Inferior parietal cortex (tissue), 1 donor: Measurements from ENCODE around the gene STON2.

Experiments
- DNase-seq: peaks from one replicate; pipeline ENCODE4 v3.0.0-alpha.2; 2016; ENCODE audit errors: extremely low spot score

Gene STON2

DNA sequence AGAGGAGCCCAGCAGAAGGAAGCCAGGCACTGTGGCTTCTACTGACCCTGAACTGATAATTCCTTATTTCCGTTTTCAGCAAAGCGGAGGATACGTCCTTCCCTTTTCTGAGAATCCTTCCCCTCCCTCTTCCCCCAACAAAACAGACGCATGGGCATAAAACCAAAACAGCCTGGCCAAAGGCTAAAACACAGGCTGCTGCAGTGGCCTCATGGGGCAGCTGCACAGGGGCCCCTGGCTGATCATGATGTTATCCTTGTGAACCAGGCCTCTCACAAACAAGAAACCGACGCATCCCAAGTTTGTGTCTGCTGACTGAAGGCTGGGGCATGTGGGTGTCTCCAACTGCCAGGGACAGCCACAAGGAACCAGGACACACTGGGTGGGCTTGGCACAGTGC is 23.4 kb upstream of the STON2 start:
- no peak for DNase-seq

DNA sequence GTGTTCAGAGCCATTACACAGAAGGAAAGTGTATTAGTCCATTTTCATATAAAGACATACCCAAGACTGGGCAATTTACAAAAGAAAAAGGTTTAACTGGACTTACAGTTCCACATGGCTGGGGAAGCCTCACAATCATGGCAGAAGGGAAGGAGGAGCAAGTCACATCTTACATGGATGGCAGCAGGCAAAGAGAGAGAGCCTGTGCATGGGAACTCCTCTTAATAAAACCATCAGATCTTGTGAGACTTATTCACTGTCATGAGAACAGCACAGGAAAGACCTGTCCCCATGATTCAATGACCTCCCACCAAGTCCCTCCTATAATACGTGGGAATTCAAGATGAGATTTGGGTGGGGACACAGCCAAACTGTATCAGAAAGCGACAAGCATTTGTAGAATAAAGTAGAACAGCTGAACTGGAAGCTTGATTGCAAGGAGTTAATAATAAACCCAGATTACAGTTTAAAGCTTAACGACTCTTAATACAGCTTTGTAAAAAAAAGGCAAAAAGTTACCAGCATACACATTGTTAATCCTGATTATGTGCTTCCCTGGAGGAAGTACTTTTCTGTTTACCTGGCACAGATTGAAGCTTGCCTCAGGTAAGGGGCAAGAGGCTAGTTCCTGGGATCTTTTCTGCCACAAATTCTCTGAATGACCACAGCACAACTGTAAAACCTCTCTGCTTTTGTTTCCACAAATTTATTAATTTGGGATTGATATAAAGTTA is 18.1 kb upstream of the STON2 start:
- DNase-seq: no peak

- DNase-seq: no peak
Measured at GRCh38 chr14:81416981-81417380, 16.9 kb upstream of the STON2 start.

DNA sequence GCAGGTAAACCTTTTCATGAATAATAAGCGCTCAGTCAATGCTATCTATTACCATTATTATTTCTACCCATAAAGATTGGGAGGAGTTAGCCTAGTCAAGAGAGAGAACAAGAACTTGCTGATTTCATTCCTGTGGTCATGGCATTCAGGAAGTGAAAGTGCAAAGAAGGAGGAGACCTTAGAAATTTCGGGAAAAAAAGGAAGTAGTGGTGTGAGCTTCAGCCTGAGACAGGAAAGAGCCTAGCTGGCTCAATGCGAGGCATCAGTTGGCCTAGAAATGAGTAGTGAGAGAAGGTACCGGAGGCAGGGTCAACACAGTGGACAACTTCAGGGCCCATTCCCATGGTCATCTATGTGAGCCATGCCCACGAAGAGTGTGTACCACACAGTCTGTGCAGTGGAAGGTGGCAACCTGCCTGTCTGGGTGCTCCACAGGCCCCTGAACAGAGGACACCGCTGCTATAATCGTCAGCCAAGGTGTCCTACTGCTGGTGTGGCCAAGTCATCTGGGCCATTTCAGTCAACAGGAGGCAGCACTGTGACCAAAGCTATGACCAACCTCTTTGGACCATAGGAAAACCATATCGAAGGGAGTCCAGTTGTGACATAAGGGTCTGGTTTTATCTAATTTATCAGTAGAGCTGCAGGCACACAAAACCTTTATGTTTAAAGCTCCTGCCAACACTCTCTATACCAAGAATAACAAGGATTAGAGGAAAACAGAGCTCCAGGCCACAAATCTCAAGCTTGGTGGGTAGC is 16.2 kb upstream of the STON2 start:
- DNase-seq: no peak

GRCh38 chr14:81415781-81416180 is 15.7 kb upstream of the STON2 start:
- no peak for DNase-seq

- DNase-seq: no peak
Measured at GRCh38 chr14:81414123-81414522, 14.0 kb upstream of the STON2 start.

DNA sequence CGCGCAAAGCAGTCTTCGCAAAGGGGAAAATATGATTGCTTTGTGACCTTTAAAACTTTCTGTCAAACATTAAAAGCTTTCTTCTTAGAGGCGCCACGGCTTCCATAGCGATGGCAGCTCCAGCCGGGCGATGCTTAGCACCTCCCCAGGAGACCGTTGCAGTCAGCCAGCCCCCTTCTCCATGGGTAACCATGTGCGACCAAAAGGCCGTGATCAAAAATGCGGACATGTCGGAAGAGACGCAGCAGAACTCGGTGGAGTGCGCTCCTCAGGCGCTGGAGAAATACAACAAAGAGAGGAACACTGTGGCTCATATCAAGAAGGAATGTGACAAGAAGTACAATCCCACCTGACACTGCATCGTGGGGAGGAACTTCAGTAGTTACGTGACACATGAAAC is 12.7 kb upstream of the STON2 start:
- DNase-seq: no peak

DNA sequence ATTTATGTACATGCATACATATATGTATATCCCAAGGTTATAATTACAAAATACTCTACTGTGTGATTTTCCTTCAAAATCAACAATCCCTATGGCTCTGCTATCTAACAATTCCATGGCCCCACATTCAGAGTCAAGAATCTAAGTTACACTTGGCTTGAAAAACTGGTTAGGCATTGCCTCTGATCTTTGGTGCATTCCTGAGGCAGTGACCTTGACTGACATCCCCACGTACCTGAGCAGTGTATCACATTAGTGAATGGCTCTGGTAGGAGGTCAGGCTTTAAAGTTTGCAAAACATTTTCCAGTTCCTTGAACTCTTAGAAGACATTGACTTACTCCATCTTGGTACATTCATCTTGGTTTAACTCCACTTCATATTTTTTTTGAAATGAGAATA is 8.5 kb upstream of the STON2 start:
- DNase-seq: no peak

GRCh38 chr14:81406863-81407262 is 6.7 kb upstream of the STON2 start:
- DNase-seq: no peak

- DNase-seq: no peak
Measured at GRCh38 chr14:81402123-81402495, 2.0 kb upstream of the STON2 start.

DNA sequence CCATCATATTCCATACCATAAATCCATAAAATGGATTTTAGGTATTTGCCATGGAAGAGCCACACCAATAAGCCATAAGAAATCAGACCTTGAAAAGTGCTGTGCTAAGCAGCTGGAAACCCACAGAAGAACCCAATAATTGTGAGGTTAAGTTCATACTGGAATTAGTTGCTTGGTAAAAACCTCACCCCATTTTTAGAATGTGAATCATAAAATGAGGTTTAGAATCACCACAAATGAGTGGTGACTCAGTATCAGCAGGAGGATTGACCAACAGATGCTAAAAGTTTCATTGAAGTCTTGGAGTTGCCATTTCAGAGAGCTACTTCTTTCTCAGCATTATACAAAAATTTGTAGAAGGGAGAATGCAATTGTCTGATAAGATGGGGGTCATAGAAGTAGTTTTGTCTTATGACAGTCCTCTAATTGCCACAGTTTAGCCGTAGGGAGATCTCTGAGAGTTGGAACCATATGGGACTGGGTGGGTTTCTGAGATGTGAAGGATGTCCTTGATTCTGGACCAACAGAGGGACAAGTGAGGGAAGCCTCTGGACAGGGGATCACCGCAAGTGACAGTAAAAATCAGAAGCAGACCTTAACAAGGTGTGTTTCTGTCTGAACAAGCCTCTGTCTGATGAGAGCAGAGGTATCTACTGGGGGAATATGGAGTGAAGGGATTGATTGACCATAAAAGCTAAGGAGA is 1.4 kb upstream of the STON2 start:
- no peak for DNase-seq

DNA sequence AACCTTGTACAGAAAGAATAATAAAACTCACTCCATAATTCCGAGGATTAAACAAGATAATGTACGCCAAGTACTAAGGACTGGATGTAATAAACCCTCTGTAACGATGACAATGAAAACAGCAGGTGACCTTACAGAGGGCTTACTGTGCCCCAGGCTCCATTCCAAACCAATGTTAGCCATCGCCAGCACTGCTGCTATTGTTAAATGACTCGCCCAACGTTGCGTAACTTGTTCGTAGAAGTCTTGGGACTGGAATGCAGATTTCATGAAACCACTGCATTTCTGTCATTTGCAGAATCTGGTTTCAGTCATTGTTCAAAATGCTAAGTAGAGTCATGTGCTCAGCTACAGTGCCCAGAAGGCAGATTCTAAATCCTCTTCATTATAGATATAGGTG is 728 bp upstream of the STON2 start:
- DNase-seq: no peak

- DNase-seq: no peak
Measured at GRCh38 chr14:81398196-81398891, 1.8 kb downstream of the STON2 start.

- DNase-seq: no peak
Measured at GRCh38 chr14:81396113-81396512, 4.0 kb downstream of the STON2 start.

DNA sequence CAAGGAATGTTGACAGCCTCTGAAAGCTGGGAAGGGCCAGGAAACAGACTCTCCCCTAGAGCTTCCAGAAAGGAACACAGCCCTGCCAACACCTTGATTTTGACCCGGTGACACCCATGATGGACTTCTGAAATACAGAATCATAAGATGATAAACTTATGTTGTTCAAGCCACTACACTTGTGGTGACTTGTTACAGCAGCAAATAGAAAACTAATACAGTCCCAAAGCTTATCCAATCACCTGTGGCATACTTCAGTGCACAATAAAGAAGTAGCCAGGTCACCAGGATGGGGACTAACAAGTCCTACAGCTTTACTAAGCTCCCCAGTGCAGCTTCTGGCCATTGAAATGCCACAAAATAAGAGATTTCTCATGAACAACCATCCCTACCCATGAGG is 5.4 kb downstream of the STON2 start:
- no peak for DNase-seq

DNA sequence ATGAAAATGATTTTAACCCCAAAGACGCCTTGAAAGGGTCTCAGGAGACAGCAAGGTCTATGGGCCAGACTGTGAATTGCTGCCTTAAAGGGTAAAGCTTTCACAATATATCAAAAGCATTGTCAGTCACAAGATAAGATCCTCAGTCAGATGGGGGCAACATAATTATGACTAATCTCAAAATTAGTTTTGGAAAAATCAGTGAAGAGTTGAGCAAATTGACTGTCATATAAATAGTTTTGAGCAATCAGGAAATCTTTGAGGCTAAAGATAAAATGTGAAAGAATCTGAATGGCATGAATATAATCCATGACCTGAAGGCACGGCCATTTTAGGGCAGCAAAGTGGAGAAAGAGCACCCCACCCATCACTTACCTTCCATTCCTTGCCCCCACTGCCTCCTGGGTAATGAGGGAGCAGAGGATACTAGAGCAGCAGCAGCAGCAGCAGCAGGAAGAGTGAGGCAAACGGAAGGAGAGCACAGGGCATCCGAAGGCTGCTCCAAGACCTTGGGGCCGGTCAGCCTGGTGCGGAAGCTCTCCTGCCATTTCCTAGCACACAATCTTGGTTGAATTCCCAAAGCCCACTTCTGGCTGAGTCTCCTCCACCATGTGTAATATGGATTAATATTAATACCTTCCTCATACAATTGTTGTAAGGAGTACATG is 7.0 kb downstream of the STON2 start:
- DNase-seq: no peak

DNA sequence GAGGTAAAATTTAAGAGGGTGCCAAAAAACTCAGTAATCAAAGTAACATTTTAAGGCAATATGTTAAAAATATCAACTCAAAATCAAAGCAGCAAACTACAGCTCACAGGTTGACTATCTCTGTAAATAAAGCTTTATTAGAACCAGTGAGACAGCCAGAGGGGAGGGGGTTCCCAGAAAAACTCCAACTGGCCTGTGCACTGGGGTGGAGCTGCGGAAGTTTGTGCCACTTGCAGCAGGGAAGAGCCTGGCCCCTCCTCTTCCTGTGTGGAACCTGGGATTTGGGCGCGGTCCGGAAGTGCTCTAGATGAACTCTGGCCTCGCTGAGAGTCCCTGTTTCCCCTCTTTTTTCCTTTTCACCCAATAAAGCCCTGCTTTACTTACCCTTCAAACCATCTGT is 8.1 kb downstream of the STON2 start:
- no peak for DNase-seq

- DNase-seq: no peak
Measured at GRCh38 chr14:81390696-81391095, 9.4 kb downstream of the STON2 start.

DNA sequence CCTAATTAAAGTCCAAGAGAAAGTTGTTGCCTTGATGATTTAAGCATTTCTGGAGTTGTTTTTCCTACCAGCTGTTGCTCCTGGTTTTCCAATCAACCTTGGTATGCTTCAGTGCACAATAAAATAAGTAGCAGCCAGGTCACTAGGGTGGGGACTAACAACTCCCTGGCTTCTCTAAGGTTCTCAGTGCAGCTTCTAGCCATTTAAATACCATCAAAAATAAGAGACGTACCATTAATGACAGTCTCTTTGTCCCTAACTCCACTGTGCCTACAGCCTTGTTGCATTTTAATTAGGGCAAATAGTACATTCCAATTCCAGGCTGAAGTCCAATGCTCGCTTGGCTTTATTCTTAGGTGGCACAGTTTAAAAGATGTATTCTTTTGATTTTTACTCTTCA is 11.8 kb downstream of the STON2 start:
- no peak for DNase-seq

- DNase-seq: no peak
Measured at GRCh38 chr14:81386290-81386745, 13.8 kb downstream of the STON2 start.

DNA sequence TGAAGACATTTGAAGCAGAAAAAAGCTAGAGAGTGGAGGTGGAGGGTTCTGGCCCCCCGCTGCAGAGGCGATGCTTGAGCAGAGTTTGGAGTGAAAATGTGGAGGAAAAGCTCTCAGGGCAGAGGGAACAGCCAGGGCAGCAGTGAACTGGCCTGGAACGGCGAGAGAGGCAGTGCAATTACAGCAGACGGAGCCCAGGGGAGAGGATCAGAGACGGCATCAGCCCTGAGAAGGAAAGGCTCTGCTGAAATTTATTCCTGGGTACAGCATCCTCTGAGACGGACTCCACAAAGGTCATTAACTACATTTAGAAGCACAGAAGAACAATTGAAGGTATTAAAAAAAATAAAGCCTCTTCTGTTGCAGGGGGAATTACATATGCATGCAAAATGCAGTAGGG is 14.2 kb downstream of the STON2 start:
- no peak for DNase-seq

DNA sequence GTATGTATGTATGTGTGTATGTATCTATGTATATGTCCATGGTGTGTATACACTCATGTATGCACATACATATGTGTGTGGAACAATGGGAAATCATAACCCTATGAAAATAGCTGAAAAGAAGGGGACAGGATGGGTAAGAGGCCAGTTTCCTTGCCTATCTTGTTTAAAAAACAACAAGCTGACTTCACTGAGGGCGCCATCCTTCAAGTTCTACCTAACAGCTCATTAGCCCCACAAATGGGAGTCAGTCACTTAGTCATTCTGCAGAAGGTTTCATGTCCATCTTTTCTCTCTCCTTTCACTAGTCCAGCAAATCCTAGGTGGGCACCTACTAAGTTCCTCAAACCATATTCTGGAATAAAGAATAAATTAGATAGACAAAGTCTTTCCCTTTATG is 14.7 kb downstream of the STON2 start:
- DNase-seq: no peak
